Measurements from ENCODE around the gene EPSTI1. TPM values are rescaled to one million over a fixed set of nuclear protein-coding genes. Genes with fewer than 3 reads are reported as not detected.

EPSTI1 gene
- total RNA-seq, 3 donors from 2014 or later = 5.0 to 6.6 (median 5.1) TPM

DNA sequence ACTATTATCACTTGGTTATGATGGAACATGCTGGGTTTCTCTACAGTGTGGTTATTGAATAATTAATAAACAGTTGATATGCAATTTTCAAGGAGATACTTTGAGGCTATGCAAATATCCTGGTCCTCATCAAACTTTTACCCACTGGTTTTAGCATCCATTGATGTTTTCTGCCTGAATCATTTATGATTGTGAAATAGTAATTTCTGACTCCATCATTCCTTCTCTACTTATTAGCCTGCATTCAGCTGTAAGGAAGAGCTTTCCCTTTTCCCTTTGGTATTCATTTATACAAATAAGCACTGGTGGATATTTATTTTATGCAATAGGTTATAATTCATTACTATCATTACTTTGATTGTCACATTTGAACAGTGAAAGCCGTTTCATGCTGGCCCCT, 17.5 kb upstream of the EPSTI1 start:
- TF ChIP-seq, protein P1, sequence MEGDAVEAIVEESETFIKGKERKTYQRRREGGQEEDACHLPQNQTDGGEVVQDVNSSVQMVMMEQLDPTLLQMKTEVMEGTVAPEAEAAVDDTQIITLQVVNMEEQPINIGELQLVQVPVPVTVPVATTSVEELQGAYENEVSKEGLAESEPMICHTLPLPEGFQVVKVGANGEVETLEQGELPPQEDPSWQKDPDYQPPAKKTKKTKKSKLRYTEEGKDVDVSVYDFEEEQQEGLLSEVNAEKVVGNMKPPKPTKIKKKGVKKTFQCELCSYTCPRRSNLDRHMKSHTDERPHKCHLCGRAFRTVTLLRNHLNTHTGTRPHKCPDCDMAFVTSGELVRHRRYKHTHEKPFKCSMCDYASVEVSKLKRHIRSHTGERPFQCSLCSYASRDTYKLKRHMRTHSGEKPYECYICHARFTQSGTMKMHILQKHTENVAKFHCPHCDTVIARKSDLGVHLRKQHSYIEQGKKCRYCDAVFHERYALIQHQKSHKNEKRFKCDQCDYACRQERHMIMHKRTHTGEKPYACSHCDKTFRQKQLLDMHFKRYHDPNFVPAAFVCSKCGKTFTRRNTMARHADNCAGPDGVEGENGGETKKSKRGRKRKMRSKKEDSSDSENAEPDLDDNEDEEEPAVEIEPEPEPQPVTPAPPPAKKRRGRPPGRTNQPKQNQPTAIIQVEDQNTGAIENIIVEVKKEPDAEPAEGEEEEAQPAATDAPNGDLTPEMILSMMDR (IDR thresholded peaks at IDR 0.05) = no peak
- no peak for TF ChIP-seq POLR2AphosphoS5 (IDR thresholded peaks at IDR 0.05)
- TF ChIP-seq POLR2A (IDR thresholded peaks at IDR 0.05) = no peak
- no peak overlapping the region for H3K4me3 ChIP-seq
- H3K9me3 ChIP-seq = no peaks in the 10 kb centered on the region
- no peaks in the 10 kb centered on the region for H3K27me3 ChIP-seq
- no peaks in the 10 kb centered on the region for H3K4me1 ChIP-seq
- H3K36me3 ChIP-seq = no peaks in the 10 kb centered on the region
- intact Hi-C loops (cut with DNase I; ENCODE audit: low total_unique reads) = no loop called here
- no peak for DNase-seq (ENCODE audit: low spot score in 2 of 2)
- no peak overlapping the region for H3K27ac ChIP-seq

DNA sequence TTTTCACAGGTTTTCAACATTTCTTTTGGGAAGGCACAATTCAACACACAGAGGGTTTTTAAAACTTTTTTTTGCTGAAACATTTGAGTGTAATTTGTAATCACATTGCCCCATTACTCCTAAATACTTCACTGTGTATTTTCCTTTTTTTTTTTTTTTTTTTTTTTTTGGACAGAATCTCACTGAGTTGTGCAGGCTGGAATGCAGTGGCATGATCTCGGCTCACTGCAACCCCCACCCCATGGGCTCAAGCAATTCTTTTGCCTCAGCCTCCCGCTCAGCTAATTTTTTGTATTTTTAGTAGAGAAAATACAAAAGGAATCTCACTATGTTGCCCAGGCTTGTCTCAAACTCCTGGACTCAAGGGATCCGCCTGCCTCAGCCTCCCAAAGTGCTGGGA, 16.6 kb upstream of the EPSTI1 start:
- no peak overlapping the region for H3K4me3 ChIP-seq
- H3K27ac ChIP-seq = no peak overlapping the region
- intact Hi-C loops (cut with DNase I; ENCODE audit: low total_unique reads) = no loop called here
- H3K36me3 ChIP-seq = no peaks in the 10 kb centered on the region
- TF ChIP-seq POLR2AphosphoS5 (IDR thresholded peaks at IDR 0.05) (no peak), POLR2A (IDR thresholded peaks at IDR 0.05) (no peak)
- TF ChIP-seq, protein P1 (IDR thresholded peaks at IDR 0.05) = no peak
- H3K27me3 ChIP-seq = no peaks in the 10 kb centered on the region
- H3K9me3 ChIP-seq = no peaks in the 10 kb centered on the region
- H3K4me1 ChIP-seq = no peaks in the 10 kb centered on the region
- DNase-seq (ENCODE audit: low spot score in 2 of 2) = no peak

DNA sequence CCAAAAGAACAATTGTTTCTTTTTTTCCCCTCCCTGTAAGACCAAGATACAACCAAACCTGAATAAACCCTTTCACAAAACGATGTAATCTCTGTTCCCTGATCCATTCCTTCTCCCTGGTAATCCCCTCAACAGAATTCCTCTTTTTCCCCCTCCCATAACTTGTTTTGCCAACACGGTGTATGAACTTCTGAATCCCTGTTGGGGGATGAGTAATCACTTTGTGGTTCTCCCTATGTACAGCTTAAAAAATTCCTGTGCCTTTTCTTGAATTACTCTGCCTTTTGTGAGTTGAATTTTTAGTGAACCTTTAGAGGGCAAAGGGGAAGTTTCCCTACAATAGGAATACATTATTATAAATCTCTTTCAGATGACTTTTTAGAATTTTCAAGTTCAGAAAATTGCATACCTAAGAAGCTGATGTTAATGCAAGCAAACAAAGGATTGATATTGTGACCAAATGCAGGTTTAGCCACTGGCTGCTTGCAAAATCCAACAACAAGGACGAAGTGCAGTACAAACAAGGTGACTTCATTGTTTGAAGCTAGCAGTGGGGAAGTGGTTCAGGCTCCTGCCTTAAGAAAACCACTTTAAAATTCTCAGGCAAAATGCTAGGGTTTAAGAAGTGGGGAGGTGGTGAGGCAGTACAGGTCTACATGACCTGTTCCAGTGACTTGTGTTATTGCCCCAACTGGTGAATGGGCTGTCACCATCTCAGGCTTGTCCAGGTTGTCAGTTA, 15.0 kb upstream of the EPSTI1 start:
- H3K27me3 ChIP-seq = no peaks in the 10 kb centered on the region
- H3K4me3 ChIP-seq = no peak overlapping the region
- no peak overlapping the region for H3K27ac ChIP-seq
- intact Hi-C loops (cut with DNase I; ENCODE audit: low total_unique reads) = no loop called here
- H3K4me1 ChIP-seq = no peaks in the 10 kb centered on the region
- DNase-seq (ENCODE audit: low spot score in 2 of 2) = no peak
- no peaks in the 10 kb centered on the region for H3K36me3 ChIP-seq
- TF ChIP-seq, protein P1 (IDR thresholded peaks at IDR 0.05) = no peak
- TF ChIP-seq POLR2A (IDR thresholded peaks at IDR 0.05) = no peak
- no peak for TF ChIP-seq POLR2AphosphoS5 (IDR thresholded peaks at IDR 0.05)
- H3K9me3 ChIP-seq = no peaks in the 10 kb centered on the region

DNA sequence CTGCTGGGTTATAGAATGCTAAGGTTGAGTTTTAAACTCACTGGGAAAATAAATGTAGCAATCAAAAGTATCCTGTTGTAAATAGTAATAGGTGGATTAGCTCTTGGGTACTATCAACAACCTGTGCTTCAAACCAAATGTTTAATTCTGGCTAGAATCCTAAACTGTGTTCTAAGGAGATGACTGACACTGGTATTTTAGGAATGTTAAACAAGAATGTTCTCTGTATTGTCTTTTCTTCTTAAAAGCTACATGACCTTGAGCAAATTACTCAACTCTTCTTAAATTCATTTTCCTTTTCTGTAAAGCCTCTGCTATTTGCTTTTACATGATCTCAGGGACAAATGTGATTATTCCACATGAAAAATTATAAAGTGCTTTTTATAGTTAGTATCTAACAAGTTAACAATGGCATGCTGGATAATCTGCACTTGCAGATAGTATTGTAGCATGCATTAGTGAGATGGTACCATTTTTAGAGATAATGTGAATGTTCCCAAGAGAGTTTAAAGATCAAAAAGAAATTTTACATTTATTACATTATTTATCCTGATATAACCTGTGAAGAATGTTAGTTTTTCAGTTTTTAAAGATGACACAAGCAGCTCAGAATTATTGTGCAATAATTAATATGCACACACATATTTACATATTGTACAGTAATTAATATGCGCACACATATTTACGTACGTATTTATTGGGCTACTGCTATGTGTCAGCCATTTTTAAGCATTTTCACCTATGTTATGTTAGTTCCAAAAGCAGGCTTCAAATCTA, 13.6 kb upstream of the EPSTI1 start:
- intact Hi-C loops (cut with DNase I; ENCODE audit: low total_unique reads) = no loop called here
- H3K36me3 ChIP-seq = no peaks in the 10 kb centered on the region
- H3K27me3 ChIP-seq = no peaks in the 10 kb centered on the region
- H3K4me3 ChIP-seq = no peak overlapping the region
- no peak overlapping the region for H3K27ac ChIP-seq
- TF ChIP-seq, protein P1 (IDR thresholded peaks at IDR 0.05) = no peak
- TF ChIP-seq POLR2A (IDR thresholded peaks at IDR 0.05) = no peak
- no peak for DNase-seq (ENCODE audit: low spot score in 2 of 2)
- H3K9me3 ChIP-seq = no peaks in the 10 kb centered on the region
- no peaks in the 10 kb centered on the region for H3K4me1 ChIP-seq

DNA sequence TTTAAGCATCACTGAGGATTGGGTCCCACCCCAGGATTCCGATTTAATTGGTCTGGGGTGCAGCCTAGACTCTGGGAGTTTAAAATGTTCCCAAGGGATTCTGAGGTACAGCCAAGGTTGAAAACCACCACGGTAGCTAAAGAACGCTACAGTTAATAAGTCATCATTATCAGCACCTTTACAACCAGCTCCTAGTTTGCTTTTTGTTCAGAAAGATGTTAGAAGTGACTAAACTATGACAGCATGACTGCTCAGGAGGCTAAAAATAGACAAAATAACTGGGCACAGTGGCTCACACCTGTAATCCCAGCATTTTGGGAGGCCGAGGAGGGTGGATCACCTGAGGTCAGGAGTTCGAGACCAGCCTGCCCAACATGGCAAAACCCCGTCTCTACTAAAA, 11.7 kb upstream of the EPSTI1 start:
- Histone ChIP-seq H3K4me1 (no peaks in the 10 kb centered on the region), H3K9me3 (no peaks in the 10 kb centered on the region), H3K4me3 (no peak overlapping the region), H3K27ac (no peak overlapping the region), H3K36me3 (no peaks in the 10 kb centered on the region), H3K27me3 (no peaks in the 10 kb centered on the region)
- DNase-seq (ENCODE audit: low spot score in 2 of 2) = no peak
- intact Hi-C loops (cut with DNase I; ENCODE audit: low total_unique reads) = no loop called here
- TF ChIP-seq POLR2A (IDR thresholded peaks at IDR 0.05) = no peak
- TF ChIP-seq POLR2AphosphoS5 (IDR thresholded peaks at IDR 0.05) = no peak
- TF ChIP-seq, protein P1 (IDR thresholded peaks at IDR 0.05) = no peak

Data from breast epithelium (tissue), 4 donors.